ENCODE measurements around the gene SNX24.

- no peak for TF ChIP-seq CTCF (IDR thresholded peaks at IDR 0.05)
- no peak for TF ChIP-seq EZH2 (IDR thresholded peaks at IDR 0.05)
- TF ChIP-seq EZH2phosphoT487 (IDR thresholded peaks at IDR 0.05): no peak
These were observed 156.4 kb downstream of the SNX24 start for GRCh38 chr5:123001808-123002207.

Measured in neural progenitor cell (in vitro differentiated cells).